Right lobe of liver (tissue), 4 donors: ENCODE results near the gene ZFPM1.

Experiments used
- POLR2A ChIP-seq: fragments of 450-650 bp; IDR thresholded peaks from one replicate; pipeline ENCODE4 v1.6.1; 2017; ENCODE audit warnings: antibody characterized with exemption, mild to moderate bottlenecking
- TF ChIP-seq, protein P1 (sequence below), 4 donors: fragments of 200-600 bp in 3 of 4; fragments of 450-650 bp in 1 of 4; IDR thresholded peaks; one replicate each; pipeline versions ENCODE4 v1.5.1 to v1.8.0; 2016 to 2022; ENCODE audit warnings: antibody characterized with exemption in 4 of 4, mild to moderate bottlenecking in 2 of 4
- donor health status: DM: no; HTN: no; CAD: no.
- donor health status: DM: no; HTN: no; CAD: no.
- donor health status: DM: no; HTN: yes; CAD: no.

- TF ChIP-seq, protein P1, sequence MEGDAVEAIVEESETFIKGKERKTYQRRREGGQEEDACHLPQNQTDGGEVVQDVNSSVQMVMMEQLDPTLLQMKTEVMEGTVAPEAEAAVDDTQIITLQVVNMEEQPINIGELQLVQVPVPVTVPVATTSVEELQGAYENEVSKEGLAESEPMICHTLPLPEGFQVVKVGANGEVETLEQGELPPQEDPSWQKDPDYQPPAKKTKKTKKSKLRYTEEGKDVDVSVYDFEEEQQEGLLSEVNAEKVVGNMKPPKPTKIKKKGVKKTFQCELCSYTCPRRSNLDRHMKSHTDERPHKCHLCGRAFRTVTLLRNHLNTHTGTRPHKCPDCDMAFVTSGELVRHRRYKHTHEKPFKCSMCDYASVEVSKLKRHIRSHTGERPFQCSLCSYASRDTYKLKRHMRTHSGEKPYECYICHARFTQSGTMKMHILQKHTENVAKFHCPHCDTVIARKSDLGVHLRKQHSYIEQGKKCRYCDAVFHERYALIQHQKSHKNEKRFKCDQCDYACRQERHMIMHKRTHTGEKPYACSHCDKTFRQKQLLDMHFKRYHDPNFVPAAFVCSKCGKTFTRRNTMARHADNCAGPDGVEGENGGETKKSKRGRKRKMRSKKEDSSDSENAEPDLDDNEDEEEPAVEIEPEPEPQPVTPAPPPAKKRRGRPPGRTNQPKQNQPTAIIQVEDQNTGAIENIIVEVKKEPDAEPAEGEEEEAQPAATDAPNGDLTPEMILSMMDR (IDR thresholded peaks at IDR 0.05): no peak
- no peak for TF ChIP-seq POLR2A
Observed at GRCh38 chr16:88582912-88583575, 130.0 kb downstream of the ZFPM1 start.
